Fibroblast of gingiva (primary cell): ENCODE measurements around the gene TEX261.
"Not testable (repeated sequence)": the region's sequence is repeated elsewhere in the genome, so short reads cannot be mapped to it uniquely, and the experiment has no call there.

Experiments
- DNase-seq: peaks from one replicate; pipeline ENCODE4 v3.0.0-alpha.2; 2011; ENCODE audit warnings: low read depth

The TEX261 gene

GRCh38 chr2:70999931-71000330, 5.3 kb upstream of the TEX261 start:
- DNase-seq = not testable (repeated sequence)

- DNase-seq = no peak
Observed at GRCh38 chr2:70999362-70999761, 4.7 kb upstream of the TEX261 start.

- DNase-seq = not testable (repeated sequence)
Observed at GRCh38 chr2:70998885-70999284, 4.2 kb upstream of the TEX261 start.

GRCh38 chr2:70995426-70995729, 705 bp upstream of the TEX261 start:
- peak; percentile 27 for DNase-seq

GRCh38 chr2:70994009-70994698, 519 bp downstream of the TEX261 start:
- DNase-seq = no peak

GRCh38 chr2:70992945-70993853, 1.5 kb downstream of the TEX261 start:
- no peak for DNase-seq

- no peak for DNase-seq
Observed at GRCh38 chr2:70991742-70992141, 2.9 kb downstream of the TEX261 start.

- DNase-seq = no peak
Observed at GRCh38 chr2:70991142-70991541, 3.5 kb downstream of the TEX261 start.

GRCh38 chr2:70990216-70990615, 4.5 kb downstream of the TEX261 start:
- no peak for DNase-seq

- DNase-seq = no peak
Observed at GRCh38 chr2:70988726-70989648, 5.7 kb downstream of the TEX261 start.

GRCh38 chr2:70988151-70988550, 6.5 kb downstream of the TEX261 start:
- no peak for DNase-seq

- no peak for DNase-seq
Observed at GRCh38 chr2:70987386-70987785, 7.3 kb downstream of the TEX261 start.

- no peak for DNase-seq
Observed at GRCh38 chr2:70986499-70987189, 8.0 kb downstream of the TEX261 start.

- DNase-seq = no peak
Observed at GRCh38 chr2:70985956-70986355, 8.7 kb downstream of the TEX261 start.

- DNase-seq = no peak
Observed at GRCh38 chr2:70985283-70985688, 9.4 kb downstream of the TEX261 start.

- DNase-seq = peak; percentile 34
Observed at GRCh38 chr2:70984576-70985282, 9.9 kb downstream of the TEX261 start.

- DNase-seq = no peak
Observed at GRCh38 chr2:70984228-70984575, 10.5 kb downstream of the TEX261 start.

GRCh38 chr2:70983506-70984227, 11.0 kb downstream of the TEX261 start:
- no peak for DNase-seq

GRCh38 chr2:70982971-70983370, 11.7 kb downstream of the TEX261 start:
- DNase-seq = no peak
